OCI-LY1 (cell line): ENCODE measurements around the gene QPCT.

Experiments
- EZH2 ChIP-seq: fragments of 200-600 bp; sonication (generic), shearing (Covaris generic); IDR thresholded peaks from 2 replicates; pipeline ENCODE4 v1.8.0; 2017; ENCODE audit warnings: borderline replicate concordance, mixed run types, mild to moderate bottlenecking, antibody characterized with exemption, low read length, moderate library complexity, mixed read lengths
- TF ChIP-seq, protein P1 (sequence below): fragments of 200-600 bp; sonication (generic), shearing (Covaris generic); IDR thresholded peaks from 2 replicates; pipeline ENCODE4 v1.5.1; 2017; ENCODE audit warnings: mild to moderate bottlenecking, antibody characterized with exemption, low read length, moderate library complexity, mixed read lengths

DNA sequence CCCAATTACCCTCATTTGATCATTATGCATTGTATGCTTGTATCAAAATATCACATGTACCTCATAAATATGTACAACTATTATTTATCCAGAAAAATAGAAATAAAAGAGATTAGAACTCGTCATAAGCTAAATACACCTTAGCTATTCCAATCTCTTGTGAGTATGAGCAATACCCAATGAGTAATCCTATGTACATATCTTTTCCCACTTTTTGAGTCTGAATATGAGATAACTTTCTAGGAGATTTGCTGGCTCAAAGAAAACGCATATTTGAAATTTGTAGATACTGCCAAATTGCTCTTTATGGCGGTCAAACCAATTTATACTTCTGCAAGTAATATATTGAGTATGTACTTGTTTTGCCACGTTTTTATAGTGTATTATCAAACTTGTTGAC lies 43.9 kb upstream of the QPCT start:
- TF ChIP-seq, protein P1, sequence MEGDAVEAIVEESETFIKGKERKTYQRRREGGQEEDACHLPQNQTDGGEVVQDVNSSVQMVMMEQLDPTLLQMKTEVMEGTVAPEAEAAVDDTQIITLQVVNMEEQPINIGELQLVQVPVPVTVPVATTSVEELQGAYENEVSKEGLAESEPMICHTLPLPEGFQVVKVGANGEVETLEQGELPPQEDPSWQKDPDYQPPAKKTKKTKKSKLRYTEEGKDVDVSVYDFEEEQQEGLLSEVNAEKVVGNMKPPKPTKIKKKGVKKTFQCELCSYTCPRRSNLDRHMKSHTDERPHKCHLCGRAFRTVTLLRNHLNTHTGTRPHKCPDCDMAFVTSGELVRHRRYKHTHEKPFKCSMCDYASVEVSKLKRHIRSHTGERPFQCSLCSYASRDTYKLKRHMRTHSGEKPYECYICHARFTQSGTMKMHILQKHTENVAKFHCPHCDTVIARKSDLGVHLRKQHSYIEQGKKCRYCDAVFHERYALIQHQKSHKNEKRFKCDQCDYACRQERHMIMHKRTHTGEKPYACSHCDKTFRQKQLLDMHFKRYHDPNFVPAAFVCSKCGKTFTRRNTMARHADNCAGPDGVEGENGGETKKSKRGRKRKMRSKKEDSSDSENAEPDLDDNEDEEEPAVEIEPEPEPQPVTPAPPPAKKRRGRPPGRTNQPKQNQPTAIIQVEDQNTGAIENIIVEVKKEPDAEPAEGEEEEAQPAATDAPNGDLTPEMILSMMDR = no peak
- no peak for TF ChIP-seq EZH2
